H1 (cell line): ENCODE measurements around the gene WNT9A. TPM values are rescaled to one million over a fixed set of nuclear protein-coding genes. Genes with fewer than 3 reads are reported as not detected.

ENCODE experiments used
- CTCF ChIA-PET: fragments of 300-600 bp; sonication (Branson Sonifier 250); formaldehyde crosslinking; loops from one replicate; lab custom pipeline; 2021; ENCODE audit not compliant: partially characterized antibody; lab: Charles Lee
- POLR2A ChIA-PET: fragments of 300-600 bp; sonication (Branson Sonifier 250); formaldehyde crosslinking; loops from one replicate; lab custom pipeline; 2021; ENCODE audit warnings: inconsistent platforms; ENCODE audit not compliant: partially characterized antibody; lab: Charles Lee
- DNase-seq, 2 experiments: peaks; one replicate each; pipeline versions ENCODE4 v3.0.0 to v3.0.0-alpha.2; 2010 to 2022; ENCODE audit warnings: low spot score in 2 of 2, low read depth in 1 of 2, mixed read lengths in 1 of 2
- FAIRE-seq: peaks from 2 replicates; lab custom pipeline; 2011; peaks lifted over from hg19 to GRCh38; lab: Jason Lieb, UNC
- H2AFZ ChIP-seq: 2 replicates; pipeline ENCODE4 v1.8.1; 2012; ENCODE audit warnings: low read length, inconsistent platforms
- H2AK5ac ChIP-seq: 2 replicates; pipeline ENCODE4 v1.6.1; 2013; ENCODE audit warnings: low read depth, low read length
- H2BK120ac ChIP-seq: replicated peaks from 2 replicates; pipeline ENCODE3; 2013; ENCODE audit warnings: low read depth, low read length, inconsistent platforms
- H2BK12ac ChIP-seq: 2 replicates; pipeline ENCODE4 v1.6.1; 2013; ENCODE audit warnings: low read depth, low read length
- H2BK15ac ChIP-seq: 2 replicates; pipeline ENCODE4 v1.6.1; 2013; ENCODE audit warnings: low read length
- H2BK20ac ChIP-seq: 2 replicates; pipeline ENCODE4 v1.6.1; 2013; ENCODE audit warnings: low read length
- H2BK5ac ChIP-seq: 2 replicates; pipeline ENCODE4 v1.6.1; 2013; ENCODE audit warnings: low read depth, low read length
- H3K14ac ChIP-seq: 2 replicates; pipeline ENCODE4 v1.6.1; 2013; ENCODE audit warnings: inconsistent platforms; ENCODE audit not compliant: insufficient read length
- H3K18ac ChIP-seq: 2 replicates; pipeline ENCODE4 v1.6.1; 2013; ENCODE audit warnings: low read length; ENCODE audit errors: extremely low read depth
- H3K23ac ChIP-seq: 2 replicates; pipeline ENCODE4 v1.6.1; 2013; ENCODE audit warnings: inconsistent platforms; ENCODE audit not compliant: insufficient read length
- H3K23me2 ChIP-seq: 2 replicates; pipeline ENCODE4 v1.6.1; 2013; ENCODE audit warnings: low read depth, low read length
- H3K27ac ChIP-seq: 2 replicates; pipeline ENCODE4 v1.6.1; 2011; ENCODE audit warnings: low read depth, low read length, inconsistent platforms
- H3K27me3 ChIP-seq, 4 experiments: replicated peaks in 1 of 4; 1 replicate in 1 of 4; 2 replicates in 3 of 4; pipeline versions ENCODE4 v1.6.1 to v1.8.1; 2011 to 2013; ENCODE audit warnings: low read length in 3 of 4, mild to moderate bottlenecking in 3 of 4, inconsistent platforms in 2 of 4, mixed read lengths in 2 of 4, moderate library complexity in 1 of 4; ENCODE audit not compliant: control insufficient read depth in 3 of 4, insufficient read depth in 3 of 4; ENCODE audit errors: extremely low read depth in 1 of 4
- H3K36me3 ChIP-seq, 4 experiments: 2 replicates each; pipeline versions ENCODE4 v1.6.1 to v1.8.1; 2011 to 2013; ENCODE audit warnings: mild to moderate bottlenecking in 4 of 4, low read length in 3 of 4, moderate library complexity in 2 of 4, control low read depth in 1 of 4, inconsistent platforms in 1 of 4; ENCODE audit not compliant: insufficient read depth in 4 of 4, control insufficient read depth in 2 of 4
- H3K4ac ChIP-seq: replicated peaks from 2 replicates; pipeline ENCODE3; 2013; ENCODE audit warnings: low read length, low read depth, mixed read lengths, inconsistent platforms; ENCODE audit not compliant: insufficient read length
- H3K4me1 ChIP-seq, 4 experiments: replicated peaks in 1 of 4; 1 replicate in 1 of 4; 2 replicates in 3 of 4; pipeline versions ENCODE4 v1.6.1 to v1.8.1; 2011 to 2013; ENCODE audit warnings: low read length in 3 of 4, inconsistent platforms in 2 of 4, mixed read lengths in 1 of 4; ENCODE audit not compliant: insufficient read depth in 4 of 4, control insufficient read depth in 3 of 4
- H3K4me2 ChIP-seq, 2 experiments: 2 replicates each; pipeline versions ENCODE4 v1.6.1 to v1.8.1; 2011 to 2013; ENCODE audit warnings: low read depth in 2 of 2, low read length in 2 of 2, control low read depth in 1 of 2, inconsistent platforms in 1 of 2, mild to moderate bottlenecking in 1 of 2; ENCODE audit not compliant: insufficient read depth in 1 of 2
- H3K4me3 ChIP-seq, 4 experiments: fragments of 200-600, 300-600 bp in 1 of 4; sonication (generic), shearing (Covaris generic), sonication (Bioruptor Twin) in 1 of 4; 2 replicates each; pipeline versions ENCODE4 v1.5.1 to v1.8.1; 2011 to 2016; ENCODE audit warnings: low read length in 4 of 4, low read depth in 3 of 4, control low read depth in 2 of 4, inconsistent platforms in 2 of 4, mild to moderate bottlenecking in 2 of 4, mixed read lengths in 1 of 4, moderate library complexity in 1 of 4; ENCODE audit not compliant: insufficient read depth in 2 of 4; ENCODE audit errors: extremely low read depth in 1 of 4
- H3K56ac ChIP-seq: replicated peaks from 2 replicates; pipeline ENCODE3; 2013; ENCODE audit warnings: low read depth, mild to moderate bottlenecking, mixed read lengths, low read length, inconsistent platforms; ENCODE audit not compliant: insufficient read length
- H3K79me1 ChIP-seq: 2 replicates; pipeline ENCODE4 v1.6.1; 2013; ENCODE audit warnings: low read depth, low read length, control low read depth
- H3K79me2 ChIP-seq, 2 experiments: 2 replicates each; pipeline versions ENCODE4 v1.6.1 to v1.8.1; 2012 to 2013; ENCODE audit warnings: low read length in 2 of 2, mild to moderate bottlenecking in 2 of 2, inconsistent platforms in 1 of 2; ENCODE audit not compliant: insufficient read depth in 2 of 2, control insufficient read depth in 1 of 2
- H3K9ac ChIP-seq, 4 experiments: replicated peaks in 1 of 4; 1 replicate in 1 of 4; 2 replicates in 3 of 4; pipeline versions ENCODE4 v1.6.1 to v1.8.1; 2011 to 2013; ENCODE audit warnings: low read depth in 3 of 4, low read length in 3 of 4, control low read depth in 2 of 4, mild to moderate bottlenecking in 2 of 4, moderate library complexity in 2 of 4, inconsistent platforms in 1 of 4; ENCODE audit errors: extremely low read depth in 1 of 4
- H3K9me3 ChIP-seq, 2 experiments: 2 replicates each; pipeline versions ENCODE4 v1.6.1 to v1.8.1; 2012 to 2013; ENCODE audit warnings: mild to moderate bottlenecking in 2 of 2, moderate library complexity in 2 of 2, control low read depth in 1 of 2, inconsistent platforms in 1 of 2, low read depth in 1 of 2, low read length in 1 of 2, mixed read lengths in 1 of 2; ENCODE audit not compliant: insufficient read depth in 2 of 2
- H4K20me1 ChIP-seq, 2 experiments: replicated peaks in 1 of 2; 2 replicates each; pipeline versions ENCODE3 to v1.8.1; 2011 to 2013; ENCODE audit warnings: inconsistent platforms in 2 of 2, low read length in 2 of 2, mild to moderate bottlenecking in 1 of 2; ENCODE audit not compliant: insufficient read depth in 2 of 2, control insufficient read depth in 1 of 2
- H4K5ac ChIP-seq: 2 replicates; pipeline ENCODE4 v1.6.1; 2013; ENCODE audit warnings: low read length, low read depth, mixed read lengths, inconsistent platforms; ENCODE audit not compliant: insufficient read length
- H4K8ac ChIP-seq: 2 replicates; pipeline ENCODE4 v1.8.0; 2013; ENCODE audit warnings: mild to moderate bottlenecking, moderate library complexity, low read length, inconsistent platforms; ENCODE audit not compliant: insufficient read depth; ENCODE audit errors: extremely low read depth
- H4K91ac ChIP-seq: replicated peaks from 2 replicates; pipeline ENCODE3; 2013; ENCODE audit warnings: low read length, mixed read lengths, inconsistent platforms; ENCODE audit not compliant: insufficient read length
- BCL11A ChIP-seq, 2 experiments: IDR thresholded peaks; one replicate each; pipeline ENCODE4 v1.6.1; 2011; ENCODE audit warnings: low read depth in 2 of 2, low read length in 2 of 2, mild to moderate bottlenecking in 2 of 2
- CBX5 ChIP-seq: fragments of 300-800, 300-1000 bp; sonication (generic); IDR thresholded peaks from 2 replicates; pipeline ENCODE4 v1.7.1; 2016; ENCODE audit warnings: antibody characterized with exemption, low read length, low read depth
- CEBPB ChIP-seq: IDR thresholded peaks from 2 replicates; pipeline ENCODE4 v1.6.1; 2012; ENCODE audit warnings: low read depth, low read length
- CHD2 ChIP-seq: IDR thresholded peaks from 2 replicates; pipeline ENCODE4 v1.6.1; 2012; ENCODE audit warnings: low read length, improper control_type of control experiment
- EGR1 ChIP-seq: IDR thresholded peaks from 2 replicates; pipeline ENCODE4 v1.6.1; 2011; ENCODE audit warnings: low read depth, low read length, borderline replicate concordance
- GABPA ChIP-seq: IDR thresholded peaks from 2 replicates; pipeline ENCODE4 v1.6.1; 2011; ENCODE audit warnings: mild to moderate bottlenecking, low read length, moderate library complexity, borderline replicate concordance; ENCODE audit not compliant: insufficient read depth
- HDAC2 ChIP-seq, 2 experiments: fragments of 300-600 bp in 1 of 2; sonication (generic) in 1 of 2; IDR thresholded peaks; 2 replicates each; pipeline ENCODE4 v1.6.1; 2011 to 2012; ENCODE audit warnings: low read depth in 2 of 2, low read length in 2 of 2, mild to moderate bottlenecking in 2 of 2, moderate library complexity in 2 of 2, borderline replicate concordance in 1 of 2, inconsistent platforms in 1 of 2
- JUND ChIP-seq: IDR thresholded peaks from 2 replicates; pipeline ENCODE4 v1.6.1; 2011; ENCODE audit warnings: mild to moderate bottlenecking, improper control_type of control experiment, low read length
- PHF8 ChIP-seq: fragments of 200-600 bp; sonication (generic); conservative IDR thresholded peaks from 2 replicates; pipeline ENCODE4 v1.7.1; 2012; ENCODE audit warnings: low read depth, mild to moderate bottlenecking, inconsistent platforms, low read length, moderate library complexity
- SIN3A ChIP-seq, 2 experiments: IDR thresholded peaks in 1 of 2; conservative IDR thresholded peaks in 1 of 2; 2 replicates each; pipeline ENCODE4 v1.6.1; 2011 to 2012; ENCODE audit warnings: low read length in 2 of 2, improper control_type of control experiment in 1 of 2, low read depth in 1 of 2, mild to moderate bottlenecking in 1 of 2
- SP4 ChIP-seq: IDR thresholded peaks from 2 replicates; pipeline ENCODE4 v1.6.1; 2012; ENCODE audit warnings: low read length, inconsistent platforms
- TAF7 ChIP-seq: optimal IDR thresholded peaks from 2 replicates; pipeline ENCODE3; 2011; ENCODE audit warnings: low read depth, mild to moderate bottlenecking, inconsistent platforms, low read length, moderate library complexity, borderline replicate concordance
- WGBS, 2 experiments: shearing (Covaris generic) in 1 of 2; methylation state at CpG; one replicate each; pipeline versions ENCODE4 v1.1.6 to v1.1.7; 2013 to 2015; ENCODE audit warnings: low lambda C conversion rate in 2 of 2, mixed read lengths in 2 of 2, inconsistent platforms in 1 of 2, low coverage in 1 of 2, missing lambda C conversion rate in 1 of 2; ENCODE audit not compliant: insufficient replicate concordance in 2 of 2, insufficient coverage in 1 of 2, insufficient read length in 1 of 2; ENCODE audit errors: extremely low coverage in 1 of 2, missing lambda C conversion rate in 1 of 2; 5-methylcytosine and 5-hydroxymethylcytosine counted together
- polyA plus RNA-seq, 7 experiments: library from polyadenylated mRNA; depleted of rRNA in 3 of 7; stranded (reverse) in 5 of 7; unstranded in 2 of 7; fragments of >200 nt in 5 of 7; fragments of 200-250 nt in 2 of 7; gene quantifications; 1 replicate in 5 of 7; 2 replicates in 1 of 7; 4 replicates in 1 of 7; pipeline versions ENCODE4 v1.2.1 to v1.2.3, GENCODE V29; 2011 to 2013; ENCODE audit warnings: missing spikeins in 2 of 7, mixed read lengths in 2 of 7
- total RNA-seq: library from RNA; stranded (reverse); fragmentation: NEBNext Ultra II Directional; extraction: Animal tissue kit (Norgen Biotek cat#: 25700); gene quantifications from 2 replicates; pipeline ENCODE4 v1.2.1, GENCODE V29; 2021
- TF ChIP-seq, protein P1 (sequence below): IDR thresholded peaks from 2 replicates; pipeline ENCODE4 v1.6.1; 2011; ENCODE audit warnings: low read depth, mild to moderate bottlenecking, low read length; ENCODE audit not compliant: insufficient read depth
- TF ChIP-seq, protein P2 (sequence below): IDR thresholded peaks from 2 replicates; pipeline ENCODE4 v1.6.1; 2012; ENCODE audit warnings: inconsistent platforms

WNT9A gene
- total and polyA plus RNA-seq, 2 of the 8 experiments (the other 6 are each of a cell fraction or from before 2014, with no cell fraction given): 1.1 to 1.5 TPM

DNA sequence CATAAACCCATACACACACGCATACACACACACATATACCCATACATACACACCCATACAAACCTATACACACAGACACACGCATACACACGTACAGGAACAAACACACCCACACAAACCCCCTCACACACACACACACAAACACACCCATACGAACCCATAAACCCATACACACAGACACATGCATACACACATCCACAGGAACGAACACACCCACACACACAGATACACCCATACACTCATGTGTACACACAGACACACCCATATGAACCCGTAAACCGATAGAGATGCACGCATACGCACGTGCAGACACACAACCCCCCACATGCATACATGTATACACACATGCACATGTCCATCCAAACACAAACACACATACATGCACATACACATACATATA is 9.5 kb downstream of the WNT9A start:
- H3K23me2 ChIP-seq: peaks cover 3% of the 10 kb centered on the region; the same call in 1 of the 2 replicates
- H2AFZ ChIP-seq: no peak overlapping the region
- no peak overlapping the region for H3K9ac ChIP-seq
- H3K4me1 ChIP-seq: no peaks in the 10 kb centered on the region; a peak in 1 of 7 replicates
- no peak overlapping the region for H3K4me2 ChIP-seq
- H3K4ac ChIP-seq: no peak overlapping the region
- DNase-seq (no peak), FAIRE-seq (no peak)
- H2BK5ac ChIP-seq: no peak overlapping the region
- no peak overlapping the region for H2BK15ac ChIP-seq
- no peak overlapping the region for H3K27ac ChIP-seq
- H2BK20ac ChIP-seq: no peak overlapping the region
- peak overlapping the region; percentile 39 for H4K91ac ChIP-seq
- no peak overlapping the region for H2AK5ac ChIP-seq
- H4K8ac ChIP-seq: no peak overlapping the region
- H3K79me2 ChIP-seq: no peaks in the 10 kb centered on the region
- H3K4me3 ChIP-seq: no peak overlapping the region
- no peak overlapping the region for H3K18ac ChIP-seq
- H4K20me1 ChIP-seq: peaks cover 0 to 11% of the 10 kb centered on the region in 2 experiments
- H2BK120ac ChIP-seq: no peak overlapping the region
- H4K5ac ChIP-seq: no peak overlapping the region
- WGBS, 2 experiments: 90% methylated on average over 10 of the region's 10 CpGs; no CpG with 5 or more reads in 1 of the 2 experiments
- CTCF ChIA-PET: no interaction called here
- H2BK12ac ChIP-seq: no peak overlapping the region
- no peaks in the 10 kb centered on the region for H3K9me3 ChIP-seq
- no peak overlapping the region for H3K23ac ChIP-seq
- no peaks in the 10 kb centered on the region for H3K27me3 ChIP-seq
- POLR2A ChIA-PET: no interaction called here
- no peak overlapping the region for H3K14ac ChIP-seq
- 0 out of 2 replicates have a peak, but pooled peaks cover 2% of the 10 kb centered on the region for H3K79me1 ChIP-seq
- H3K56ac ChIP-seq: no peak overlapping the region
- H3K36me3 ChIP-seq: no peaks in the 10 kb centered on the region
- TF ChIP-seq HDAC2 (IDR thresholded peaks at IDR 0.05; ENCODE audit: borderline replicate concordance in 1 of 2, low read depth in 2 of 2, low read length in 2 of 2) (no peak), TAF7 (no peak), CEBPB (no peak), EGR1 (no peak), JUND (no peak), CHD2 (no peak), GABPA (no peak), SIN3A (conservative IDR thresholded peaks at IDR 0.05 in 1 of 2, IDR thresholded peaks at IDR 0.05 in 1 of 2; ENCODE audit: low read depth in 1 of 2, low read length in 2 of 2) (no peak), SP4 (no peak), BCL11A (IDR thresholded peaks at IDR 0.05; ENCODE audit: low read depth in 2 of 2, low read length in 2 of 2) (no peak), CBX5 (no peak), PHF8 (no peak)
- TF ChIP-seq, protein P1, sequence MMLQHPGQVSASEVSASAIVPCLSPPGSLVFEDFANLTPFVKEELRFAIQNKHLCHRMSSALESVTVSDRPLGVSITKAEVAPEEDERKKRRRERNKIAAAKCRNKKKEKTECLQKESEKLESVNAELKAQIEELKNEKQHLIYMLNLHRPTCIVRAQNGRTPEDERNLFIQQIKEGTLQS: no peak
- TF ChIP-seq, protein P2, sequence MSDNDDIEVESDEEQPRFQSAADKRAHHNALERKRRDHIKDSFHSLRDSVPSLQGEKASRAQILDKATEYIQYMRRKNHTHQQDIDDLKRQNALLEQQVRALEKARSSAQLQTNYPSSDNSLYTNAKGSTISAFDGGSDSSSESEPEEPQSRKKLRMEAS: no peak
